Right lobe of liver (tissue), 6 donors: ENCODE data around the gene PEPD. TPM values are rescaled to one million over a fixed set of nuclear protein-coding genes. Genes with fewer than 3 reads are reported as not detected.
"Not testable (repeated sequence)": the region's sequence is repeated elsewhere in the genome, so short reads cannot be mapped to it uniquely, and the experiment has no call there.

Source experiments
- ATAC-seq, 4 donors: fragments of 200-7000 bp; cut with Tn5 transposase; one replicate each; pipeline ENCODE4 v1.9.1; 2020; ENCODE audit warnings: mild to moderate bottlenecking in 4 of 4, moderate library complexity in 4 of 4
- DNase-seq, 3 donors: peaks; one replicate each; pipeline ENCODE4 v3.0.0-alpha.2; 2020
- H3K27ac ChIP-seq, 3 donors: fragments of 200-600 bp; one replicate each; pipeline ENCODE4 v1.8.0; 2022
- H3K27me3 ChIP-seq, 2 donors: fragments of 200-600 bp; one replicate each; pipeline ENCODE4 v1.8.0; 2022
- H3K36me3 ChIP-seq, 4 donors: fragments of 200-600 bp; sonication (generic) in 1 of 4; one replicate each; pipeline versions ENCODE4 v1.5.1 to v1.8.0; 2017 to 2022; ENCODE audit warnings: control low read depth in 1 of 4
- H3K4me1 ChIP-seq, 4 donors: fragments of 200-600 bp; sonication (generic) in 1 of 4; one replicate each; pipeline versions ENCODE4 v1.5.1 to v1.8.0; 2017 to 2022; ENCODE audit warnings: control low read depth in 1 of 4
- H3K4me3 ChIP-seq, 3 donors: fragments of 200-600 bp; one replicate each; pipeline ENCODE4 v1.8.0; 2022
- H3K9me3 ChIP-seq, 4 donors: fragments of 200-600 bp; sonication (generic) in 1 of 4; one replicate each; pipeline versions ENCODE4 v1.5.1 to v1.8.0; 2017 to 2022; ENCODE audit warnings: control low read depth in 1 of 4
- POLR2A ChIP-seq: fragments of 450-650 bp; IDR thresholded peaks from one replicate; pipeline ENCODE4 v1.6.1; 2017; ENCODE audit warnings: antibody characterized with exemption, mild to moderate bottlenecking
- WGBS: methylation state at CpG from one replicate; pipeline ENCODE4 v1.1.6; 2018; ENCODE audit warnings: low coverage, low lambda C conversion rate; ENCODE audit not compliant: insufficient coverage; ENCODE audit errors: missing lambda C conversion rate; 5-methylcytosine and 5-hydroxymethylcytosine counted together
- intact Hi-C, 2 donors: fragments of 100-400 bp; cut with DNase I; formaldehyde crosslinking; loops; one replicate each; pipeline versions ENCODE4 v1.11.2 to v1.14.1; 2022
- total RNA-seq, 6 experiments: library from RNA; depleted of rRNA in 2 of 6; stranded (reverse); fragments of >200 nt in 2 of 6; fragmentation: NEBNext Ultra II Directional in 3 of 6; extraction: Animal tissue kit (Norgen Biotek cat#: 25700) in 3 of 6; gene quantifications; one replicate each; pipeline versions ENCODE4 v1.1.0 to v1.2.4, GENCODE V29; 2016 to 2023
- TF ChIP-seq, protein P1 (sequence below), 4 donors: fragments of 200-600 bp in 3 of 4; fragments of 450-650 bp in 1 of 4; IDR thresholded peaks; one replicate each; pipeline versions ENCODE4 v1.5.1 to v1.8.0; 2016 to 2022; ENCODE audit warnings: antibody characterized with exemption in 4 of 4, mild to moderate bottlenecking in 2 of 4
- donor health status: DM: no; HTN: yes; CAD: no.
- donor health status: DM: no; HTN: no; CAD: no.
- donor health status: DM: no; HTN: no; CAD: no.
- donor health status: DM: no; HTN: yes; CAD: no.
- donor health status: DM: no; HTN: yes; CAD: no.

The PEPD gene
- total RNA-seq, 6 experiments from 2014 or later = 121 to 261 (median 167) TPM

DNA sequence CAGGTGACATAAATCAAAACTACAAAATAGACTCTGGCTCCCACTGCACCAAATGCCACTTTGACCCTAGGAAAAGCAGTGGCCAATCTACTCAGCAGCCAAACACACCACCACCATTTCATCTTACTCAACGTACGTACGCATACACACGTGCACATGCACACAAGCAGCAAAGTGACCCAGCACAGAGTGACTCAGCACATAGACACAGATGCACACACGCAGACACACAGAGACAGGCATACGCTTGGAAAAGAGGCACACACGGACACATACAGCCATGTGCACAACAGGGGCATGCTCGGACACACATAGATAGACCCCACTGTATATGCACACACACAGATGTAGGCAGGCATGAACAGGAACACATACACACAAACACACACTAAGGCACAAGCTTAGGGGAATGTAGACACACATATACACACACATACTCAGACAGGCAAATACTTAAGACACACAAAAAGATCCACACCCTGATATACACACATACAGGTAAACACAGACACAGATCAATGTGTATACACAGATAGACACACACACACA lies 37.3 kb downstream of the PEPD start:
- whole genome bisulfite sequencing = 94% methylated on average over 8 of the region's 8 CpGs
- DNase-seq (peak in 2 of 3 donors; percentile 11 to 25), ATAC-seq (no peak)
- H3K4me3 ChIP-seq = no peak overlapping the region
- H3K36me3 ChIP-seq = peaks cover 0 to 21% (median 4%) of the 10 kb centered on the region in 4 donors
- intact Hi-C loops = no loop called here
- H3K27me3 ChIP-seq = no peaks in the 10 kb centered on the region
- no peaks in the 10 kb centered on the region for H3K9me3 ChIP-seq
- TF ChIP-seq, protein P1, sequence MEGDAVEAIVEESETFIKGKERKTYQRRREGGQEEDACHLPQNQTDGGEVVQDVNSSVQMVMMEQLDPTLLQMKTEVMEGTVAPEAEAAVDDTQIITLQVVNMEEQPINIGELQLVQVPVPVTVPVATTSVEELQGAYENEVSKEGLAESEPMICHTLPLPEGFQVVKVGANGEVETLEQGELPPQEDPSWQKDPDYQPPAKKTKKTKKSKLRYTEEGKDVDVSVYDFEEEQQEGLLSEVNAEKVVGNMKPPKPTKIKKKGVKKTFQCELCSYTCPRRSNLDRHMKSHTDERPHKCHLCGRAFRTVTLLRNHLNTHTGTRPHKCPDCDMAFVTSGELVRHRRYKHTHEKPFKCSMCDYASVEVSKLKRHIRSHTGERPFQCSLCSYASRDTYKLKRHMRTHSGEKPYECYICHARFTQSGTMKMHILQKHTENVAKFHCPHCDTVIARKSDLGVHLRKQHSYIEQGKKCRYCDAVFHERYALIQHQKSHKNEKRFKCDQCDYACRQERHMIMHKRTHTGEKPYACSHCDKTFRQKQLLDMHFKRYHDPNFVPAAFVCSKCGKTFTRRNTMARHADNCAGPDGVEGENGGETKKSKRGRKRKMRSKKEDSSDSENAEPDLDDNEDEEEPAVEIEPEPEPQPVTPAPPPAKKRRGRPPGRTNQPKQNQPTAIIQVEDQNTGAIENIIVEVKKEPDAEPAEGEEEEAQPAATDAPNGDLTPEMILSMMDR (IDR thresholded peaks at IDR 0.05) = no peak
- TF ChIP-seq POLR2A = no peak
- no peaks in the 10 kb centered on the region for H3K4me1 ChIP-seq
- no peak overlapping the region for H3K27ac ChIP-seq

GRCh38 chr19:33482476-33482875 lies 39.1 kb downstream of the PEPD start:
- Histone ChIP-seq H3K27me3 (no peaks in the 10 kb centered on the region), H3K4me1 (no peaks in the 10 kb centered on the region), H3K27ac (no peak overlapping the region), H3K9me3 (no peaks in the 10 kb centered on the region), H3K4me3 (no peak overlapping the region), H3K36me3 (peaks cover 0 to 22% (median 8%) of the 10 kb centered on the region in 4 donors)
- DNase-seq (no peak), ATAC-seq (no peak)
- 61% methylated on average over 3 of the region's 3 CpGs for WGBS
- TF ChIP-seq, protein P1 (IDR thresholded peaks at IDR 0.05) = no peak
- TF ChIP-seq POLR2A = no peak
- intact Hi-C loops = no loop called here

DNA sequence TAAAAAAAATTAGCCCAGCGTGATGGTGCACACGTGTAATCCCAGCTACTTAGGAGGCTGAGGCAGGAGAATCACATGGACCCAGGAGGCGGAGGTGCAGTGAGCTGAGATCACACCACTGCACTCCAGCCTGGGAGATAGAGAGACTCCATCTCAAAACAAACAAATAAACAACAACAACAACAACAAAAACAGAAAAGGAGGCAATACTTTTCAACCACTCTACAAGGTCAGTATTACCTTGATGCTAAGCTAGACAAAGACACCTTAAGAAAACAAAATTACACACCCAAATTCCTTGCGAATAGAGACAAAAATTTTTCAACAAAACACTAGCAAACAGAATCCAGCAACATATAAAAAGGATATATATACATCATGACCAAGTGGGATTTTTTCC lies 39.7 kb downstream of the PEPD start:
- H3K36me3 ChIP-seq = peaks cover 0 to 24% (median 10%) of the 10 kb centered on the region in 4 donors
- no peaks in the 10 kb centered on the region for H3K27me3 ChIP-seq
- H3K4me3 ChIP-seq = no peak overlapping the region
- intact Hi-C loops = no loop called here
- no peak overlapping the region for H3K27ac ChIP-seq
- no peak for TF ChIP-seq POLR2A
- TF ChIP-seq, protein P1 (IDR thresholded peaks at IDR 0.05) = no peak
- H3K4me1 ChIP-seq = no peaks in the 10 kb centered on the region
- no peak for ATAC-seq
- WGBS = 93% methylated on average over 3 of the region's 4 CpGs
- no peaks in the 10 kb centered on the region for H3K9me3 ChIP-seq
- no peak for DNase-seq

DNA sequence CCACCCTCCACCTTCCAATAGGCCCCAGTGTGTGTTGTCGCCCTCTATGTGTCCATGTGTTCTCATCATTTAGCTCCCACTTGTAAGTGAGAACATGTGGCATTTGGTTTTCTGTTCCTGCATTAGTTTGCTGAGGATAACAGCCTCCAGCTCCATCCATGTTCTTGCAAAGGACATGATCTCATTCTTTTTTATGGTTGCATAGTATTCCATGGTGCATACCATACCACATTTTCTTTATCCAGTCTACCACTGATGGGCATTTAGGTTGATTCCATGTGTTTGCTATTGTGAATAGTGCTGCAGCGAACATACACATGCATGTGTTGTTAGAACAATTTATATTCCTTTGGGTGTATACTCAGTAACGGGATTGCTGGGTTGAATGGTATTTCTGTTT lies 42.0 kb downstream of the PEPD start:
- H3K4me1 ChIP-seq, H3K9me3 ChIP-seq, intact Hi-C loops, ATAC-seq, H3K27ac ChIP-seq, H3K27me3 ChIP-seq, DNase-seq, H3K4me3 ChIP-seq: not testable (repeated sequence)
- 100% methylated on average over 2 of the region's 3 CpGs for WGBS
- peaks cover 0 to 39% (median 14%) of the 10 kb centered on the region in 4 donors for H3K36me3 ChIP-seq

GRCh38 chr19:33477781-33478180 lies 43.8 kb downstream of the PEPD start:
- intact Hi-C loops = no loop called here
- TF ChIP-seq, protein P1 (IDR thresholded peaks at IDR 0.05) = no peak
- TF ChIP-seq POLR2A = no peak
- ATAC-seq (no peak), DNase-seq (peak in 1 of 3 donors; percentile 8)
- 96% methylated on average over 5 of the region's 10 CpGs for WGBS
- Histone ChIP-seq H3K36me3 (peaks cover 0 to 49% (median 14%) of the 10 kb centered on the region in 4 donors), H3K27ac (no peak overlapping the region), H3K4me3 (no peak overlapping the region), H3K27me3 (no peaks in the 10 kb centered on the region), H3K4me1 (no peaks in the 10 kb centered on the region), H3K9me3 (no peaks in the 10 kb centered on the region)
